DMS153 (cell line): ENCODE data around the gene HTR3B.
"Not testable (repeated sequence)": the region's sequence is repeated elsewhere in the genome, so short reads cannot be mapped to it uniquely, and the experiment has no call there.

ENCODE experiments used
- DNase-seq: peaks from one replicate; lab custom pipeline; 2025; lab: John Stamatoyannopoulos, UW

The HTR3B gene

GRCh38 chr11:113884361-113884836 is 20.2 kb upstream of the HTR3B start:
- no peak for DNase-seq

GRCh38 chr11:113885897-113886296 is 18.7 kb upstream of the HTR3B start:
- DNase-seq, result no peak

DNA sequence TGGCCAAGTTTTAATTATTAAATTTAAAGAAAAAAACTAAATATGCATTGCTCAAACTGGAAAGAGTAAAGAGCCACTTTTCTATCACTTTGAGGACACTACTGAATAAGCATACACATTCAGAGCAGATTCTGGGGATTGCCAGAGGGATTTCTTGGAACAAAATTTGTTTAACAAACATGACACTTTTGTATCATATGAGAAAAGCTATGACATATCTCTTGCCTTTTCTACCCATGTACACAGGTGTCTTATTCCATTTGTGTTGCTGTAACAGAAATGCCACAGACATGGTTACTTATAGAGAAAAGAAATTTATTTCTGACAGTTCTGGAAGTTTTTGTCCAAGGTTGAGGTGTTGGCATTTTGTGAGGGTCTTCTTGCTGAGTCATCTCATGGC is 15.7 kb upstream of the HTR3B start:
- DNase-seq, result no peak

GRCh38 chr11:113894421-113894996 is 10.1 kb upstream of the HTR3B start:
- no peak for DNase-seq

- DNase-seq, result peak; percentile 18
Observed at GRCh38 chr11:113895367-113896155, 9.0 kb upstream of the HTR3B start.

DNA sequence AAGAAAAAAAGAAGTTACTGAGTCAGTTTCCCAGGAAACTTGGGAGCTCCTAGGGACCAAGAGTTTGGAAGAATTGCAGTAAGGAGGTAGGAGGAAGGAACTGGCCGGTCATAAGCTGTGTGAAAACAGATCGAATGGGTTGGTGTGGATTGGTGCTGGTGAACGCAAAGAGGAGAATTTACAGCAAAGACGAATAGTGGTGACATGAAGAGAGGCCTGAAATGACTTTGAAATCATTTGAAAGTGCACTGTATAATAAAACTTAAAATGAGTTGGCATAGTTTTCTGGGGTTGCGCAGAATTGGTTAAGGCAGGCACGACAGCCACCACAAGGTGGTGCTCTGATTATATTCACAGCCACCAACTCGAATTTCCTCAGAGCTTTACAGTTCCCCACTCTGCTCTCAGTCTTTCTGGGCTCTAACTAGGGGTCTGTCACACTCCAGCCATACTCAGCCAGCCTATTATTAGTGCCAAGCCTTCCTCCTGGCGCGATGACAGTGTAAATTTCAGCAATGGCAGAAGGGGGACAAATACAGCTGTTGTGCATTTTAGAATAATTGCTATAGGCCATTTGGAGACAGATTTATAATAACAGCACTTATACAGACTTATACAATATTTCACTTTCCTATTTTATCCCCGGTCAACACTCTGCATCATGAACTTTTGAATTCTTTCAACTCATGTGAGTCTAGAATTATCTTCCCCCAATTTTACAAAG is 8.3 kb upstream of the HTR3B start:
- DNase-seq, result peak; percentile 8

DNA sequence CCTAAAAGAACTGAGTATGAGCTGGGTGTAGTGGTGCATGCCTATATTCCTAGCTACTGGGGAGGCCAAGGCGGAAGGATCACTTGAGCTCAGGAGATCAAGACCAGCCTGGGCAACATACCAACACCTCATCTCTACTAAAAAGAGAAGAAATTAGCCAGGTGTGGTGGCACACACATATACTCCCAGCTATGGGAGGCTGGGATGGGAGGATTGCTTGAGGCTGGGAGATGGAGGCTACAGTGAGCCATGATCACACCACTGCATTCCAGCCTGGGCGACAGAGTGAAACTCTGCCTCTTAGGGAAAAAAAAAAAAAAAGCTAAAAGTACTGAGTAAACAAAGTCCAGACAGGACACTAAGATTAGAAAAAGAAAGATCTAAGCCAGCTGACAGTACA is 3.5 kb upstream of the HTR3B start:
- DNase-seq, result no peak

DNA sequence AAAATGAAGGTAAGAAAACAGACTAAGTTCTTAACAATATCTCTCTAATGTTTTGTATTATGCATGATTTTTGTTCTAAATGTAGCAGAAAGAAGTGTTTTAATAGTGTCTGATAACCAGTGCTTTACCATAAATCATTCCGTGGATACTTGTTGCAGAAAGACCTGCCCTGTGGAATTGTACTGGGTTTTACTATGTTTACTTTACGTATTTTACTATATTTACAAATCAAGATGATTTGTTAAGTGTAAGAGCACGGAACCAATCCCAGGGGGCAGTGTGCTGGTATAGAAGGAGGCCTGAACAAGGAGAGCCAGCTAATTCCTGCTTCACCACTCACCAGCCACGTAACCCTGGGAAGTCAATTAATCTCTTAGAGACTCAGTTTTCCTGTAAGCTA is 1.4 kb downstream of the HTR3B start:
- peak; percentile 87 for DNase-seq

DNA sequence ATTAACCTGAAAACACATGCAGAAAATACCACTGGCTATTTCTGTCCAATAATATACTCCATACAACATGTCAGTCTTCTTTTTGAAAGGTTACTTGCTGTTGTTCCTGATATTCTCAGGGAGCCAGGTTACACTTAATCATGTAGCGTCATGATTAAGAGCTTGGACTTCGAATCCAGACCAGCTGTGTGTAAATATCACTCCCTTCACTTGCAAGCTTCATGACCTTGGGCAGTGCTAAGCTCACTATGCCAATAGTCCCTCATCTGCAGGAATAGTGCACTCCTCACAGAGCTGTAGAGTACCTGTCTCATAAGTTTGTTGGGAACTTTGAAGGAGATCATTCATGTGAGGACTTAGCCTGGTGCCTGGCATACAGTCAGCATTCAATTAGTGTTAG is 1.9 kb downstream of the HTR3B start:
- no peak for DNase-seq

DNA sequence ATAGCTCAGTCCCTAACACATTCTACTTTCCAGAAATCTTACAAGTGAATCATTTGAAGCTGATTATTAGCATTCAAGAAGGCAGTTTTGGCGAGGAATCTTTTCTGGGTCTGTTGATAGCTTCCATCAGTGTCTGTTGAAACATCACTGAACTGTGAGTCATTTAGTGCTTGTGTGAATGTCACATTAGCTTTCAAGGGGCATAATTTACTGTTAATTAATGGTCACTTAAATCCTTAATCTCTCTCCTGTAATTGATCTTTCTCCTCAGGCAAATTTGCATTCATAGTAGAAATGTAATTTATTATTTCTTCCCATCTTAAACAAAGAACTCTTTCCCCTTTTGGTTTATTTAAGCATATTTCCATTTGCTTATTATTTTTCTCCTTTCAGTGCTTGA is 2.6 kb downstream of the HTR3B start:
- DNase-seq, result no peak

GRCh38 chr11:113907681-113908080 is 3.1 kb downstream of the HTR3B start:
- no peak for DNase-seq

DNA sequence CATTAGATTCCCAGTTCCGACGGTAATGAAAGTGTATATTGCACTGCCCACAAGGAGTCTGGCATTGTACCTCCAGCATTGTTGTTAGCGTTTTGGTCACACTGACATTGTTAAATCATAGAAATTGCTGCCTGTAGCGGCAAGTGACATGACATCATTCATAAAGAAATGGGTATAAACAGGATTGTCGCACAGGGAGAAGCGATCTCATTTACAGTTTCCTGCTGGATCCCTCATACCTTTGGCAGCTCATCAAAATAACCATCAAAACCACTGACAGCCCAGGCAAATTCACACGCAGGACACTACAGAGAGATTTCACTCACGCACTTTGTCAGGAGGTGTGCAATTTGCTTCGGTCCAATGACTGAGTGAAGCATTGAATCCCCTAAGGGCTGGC is 3.5 kb downstream of the HTR3B start:
- peak; percentile 6 for DNase-seq

DNA sequence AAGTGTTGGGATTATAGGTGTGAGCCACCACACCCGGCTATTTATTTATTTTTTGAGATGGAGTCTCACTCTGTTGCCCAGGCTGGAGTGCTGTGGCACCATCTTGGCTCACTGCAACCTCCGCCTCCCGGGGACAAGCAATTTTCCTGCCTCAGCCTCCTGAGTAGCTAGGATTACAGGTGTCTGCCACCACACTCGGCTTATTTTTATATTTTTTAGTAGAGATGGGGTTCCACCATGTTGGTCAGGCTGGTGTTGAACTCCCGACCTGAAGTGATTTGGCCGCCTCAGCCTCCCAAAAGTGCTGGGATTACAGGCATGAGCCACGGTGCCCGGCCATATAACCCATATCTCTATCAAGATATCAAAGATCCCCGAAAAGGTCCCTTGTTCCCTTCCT is 6.9 kb downstream of the HTR3B start:
- not testable (repeated sequence) for DNase-seq

DNA sequence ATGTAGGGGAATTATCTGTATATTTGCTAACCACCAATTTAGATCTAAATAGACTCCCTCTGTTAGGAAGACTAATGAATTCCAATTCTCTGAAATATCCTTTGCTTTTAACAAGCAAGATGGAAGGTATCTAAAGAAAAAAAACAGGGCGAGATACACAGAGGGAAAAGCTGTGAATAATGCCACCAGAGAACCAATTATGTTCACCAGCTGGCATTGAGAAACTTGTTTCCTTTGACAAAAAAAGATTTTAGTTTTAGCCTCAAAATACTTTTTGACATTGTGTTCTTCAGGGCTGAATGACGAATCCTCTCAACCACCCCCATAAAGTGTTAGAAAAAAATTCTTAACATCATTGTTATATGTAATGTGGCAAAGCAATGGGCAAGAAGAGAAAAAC is 19.0 kb downstream of the HTR3B start:
- DNase-seq, result no peak

- no peak for DNase-seq
Observed at GRCh38 chr11:113926273-113927197, 21.9 kb downstream of the HTR3B start.

- DNase-seq, result no peak
Observed at GRCh38 chr11:113928311-113928710, 23.7 kb downstream of the HTR3B start.

DNA sequence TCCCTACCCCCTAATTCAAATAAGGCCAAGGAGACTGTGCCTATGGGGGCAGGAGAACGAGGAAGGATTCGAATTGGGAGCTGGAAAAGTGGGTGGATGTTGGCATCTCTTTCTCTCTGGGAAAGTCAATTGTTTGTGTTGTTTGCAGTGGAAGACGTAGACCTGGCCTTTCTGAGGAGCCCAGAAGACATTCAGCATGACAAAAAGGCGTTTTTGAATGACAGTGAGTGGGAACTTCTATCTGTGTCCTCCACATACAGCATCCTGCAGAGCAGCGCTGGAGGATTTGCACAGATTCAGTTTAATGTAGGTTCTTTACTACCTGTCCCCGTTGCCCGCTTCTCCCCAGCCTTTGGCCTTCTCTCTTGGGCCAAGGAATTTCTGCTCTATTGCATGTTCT is 28.2 kb downstream of the HTR3B start:
- no peak for DNase-seq

DNA sequence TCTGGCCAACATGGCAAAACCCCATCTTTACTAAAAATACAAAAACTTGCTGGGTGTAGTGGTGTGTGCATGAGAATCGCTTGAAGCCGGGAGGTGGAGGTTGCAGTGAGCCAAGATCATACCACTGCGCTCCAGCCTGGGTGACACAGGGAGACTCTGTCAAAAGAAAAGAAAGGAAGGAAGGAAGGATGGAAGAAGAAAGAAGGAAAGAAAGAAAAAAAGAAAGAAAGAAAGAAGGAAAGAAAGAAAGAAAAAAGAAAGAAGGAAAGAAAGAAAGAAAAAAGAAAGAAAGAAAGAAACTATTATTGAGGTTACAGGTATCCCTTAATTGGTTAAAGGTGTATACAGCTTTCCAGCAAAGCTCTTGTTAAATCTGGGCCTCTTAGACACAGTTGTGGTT is 29.6 kb downstream of the HTR3B start:
- DNase-seq, result not testable (repeated sequence)

DNA sequence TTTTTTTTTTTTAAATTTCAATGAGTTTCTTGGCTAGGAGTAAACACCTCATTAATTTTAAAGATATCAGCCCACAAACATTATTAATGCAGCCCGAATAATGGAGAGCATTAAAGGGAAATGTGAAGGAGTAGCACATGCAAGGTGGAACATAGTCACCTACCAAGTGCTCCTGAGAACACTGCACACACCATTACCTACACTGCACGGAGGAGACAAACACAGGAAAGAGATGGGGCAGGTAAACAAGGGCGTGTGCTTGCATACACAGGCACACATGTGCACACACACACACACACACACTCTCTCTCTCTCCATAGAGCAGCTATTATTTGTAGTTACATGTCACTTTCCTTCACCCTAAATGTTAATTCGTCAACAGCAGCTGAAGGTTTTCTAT is 30.2 kb downstream of the HTR3B start:
- DNase-seq, result peak; percentile 64

- DNase-seq, result no peak
Observed at GRCh38 chr11:113935858-113936257, 31.3 kb downstream of the HTR3B start.

GRCh38 chr11:113937918-113938317 is 33.3 kb downstream of the HTR3B start:
- DNase-seq, result no peak

DNA sequence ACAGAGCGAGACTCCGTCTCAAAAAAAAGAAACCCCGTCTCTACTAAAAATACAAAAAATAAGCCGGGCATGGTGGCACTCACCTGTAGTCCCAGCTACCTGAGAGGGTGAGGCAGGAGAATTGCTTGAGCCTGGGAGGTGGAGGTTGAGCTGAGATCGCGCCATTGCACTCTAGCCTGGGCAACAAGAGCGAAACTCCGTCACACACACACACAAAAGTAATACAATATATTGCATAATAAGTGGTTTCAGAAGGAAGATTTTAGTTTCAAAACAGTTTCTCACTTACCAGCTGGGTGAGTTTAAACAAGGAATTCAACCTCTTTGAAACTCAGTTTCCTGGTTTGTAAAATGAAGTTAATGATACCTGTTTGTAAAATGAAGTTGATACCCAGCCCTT is 37.7 kb downstream of the HTR3B start:
- DNase-seq, result no peak
